K562 (cell line): ENCODE data around the gene TMEM117.

Experiments used
- BHLHE40 ChIP-seq: IDR thresholded peaks from 2 replicates; pipeline ENCODE4 v1.6.1; 2011; ENCODE audit warnings: low read length, improper control_type of control experiment
- BRCA1 ChIP-seq, 2 experiments: fragments of 450-650 bp in 1 of 2; sonication (generic) in 1 of 2; formaldehyde crosslinking in 1 of 2; IDR thresholded peaks; 2 replicates each; pipeline versions ENCODE4 v1.5.0 to v1.6.1; 2017 to 2020; ENCODE audit warnings: mild to moderate bottlenecking in 1 of 2, missing genetic modification reagents in 1 of 2
- CTCF ChIP-seq, 3 experiments: IDR thresholded peaks in 2 of 3; conservative IDR thresholded peaks in 1 of 3; 2 replicates each; pipeline ENCODE4 v1.5.1; 2011 to 2012; ENCODE audit warnings: low read length in 3 of 3, mild to moderate bottlenecking in 3 of 3, control low read depth in 2 of 3, improper control_type of control experiment in 1 of 3, inconsistent platforms in 1 of 3, low read depth in 1 of 3, mixed read lengths in 1 of 3, moderate library complexity in 1 of 3; ENCODE audit not compliant: insufficient read depth in 2 of 3
- HOMEZ ChIP-seq: fragments of 250-450 bp; sonication (Bioruptor Pico); IDR thresholded peaks from 2 replicates; pipeline ENCODE4 v1.4.0; 2020; ENCODE audit warnings: mild to moderate bottlenecking, moderate library complexity
- JUN ChIP-seq, 2 experiments: sonication (generic) in 1 of 2; formaldehyde crosslinking in 1 of 2; IDR thresholded peaks; 2 replicates each; pipeline versions ENCODE4 v1.6.1 to v1.8.0; 2012 to 2022; ENCODE audit warnings: borderline replicate concordance in 2 of 2, mild to moderate bottlenecking in 2 of 2, improper control_type of control experiment in 1 of 2, low read depth in 1 of 2, low read length in 1 of 2, missing genetic modification reagents in 1 of 2
- RCOR1 ChIP-seq, 2 experiments: IDR thresholded peaks; 2 replicates each; pipeline ENCODE4 v1.6.1; 2012; ENCODE audit warnings: low read depth in 2 of 2, low read length in 2 of 2, borderline replicate concordance in 1 of 2, improper control_type of control experiment in 1 of 2
- SMAD4 ChIP-seq: fragments of 250-450 bp; sonication (Bioruptor Pico); conservative IDR thresholded peaks from 2 replicates; pipeline ENCODE4 v1.8.0; 2021; ENCODE audit warnings: inconsistent platforms, mild to moderate bottlenecking, moderate library complexity
- TAF1 ChIP-seq: IDR thresholded peaks from 2 replicates; pipeline ENCODE4 v1.6.1; 2011; ENCODE audit warnings: mild to moderate bottlenecking, low read length, moderate library complexity; ENCODE audit not compliant: insufficient read depth, control insufficient read depth, severe bottlenecking; ENCODE audit errors: extremely low read depth
- TF ChIP-seq, protein P1 (sequence below): sonication (generic); formaldehyde crosslinking; IDR thresholded peaks from 2 replicates; pipeline ENCODE4 v1.8.1; 2023; ENCODE audit warnings: missing genetic modification reagents, mild to moderate bottlenecking, borderline replicate concordance
- TF ChIP-seq, protein P2 (sequence below): fragments of 250-450 bp; sonication (Bioruptor Pico); IDR thresholded peaks from 2 replicates; pipeline ENCODE4 v1.5.1; 2021; ENCODE audit warnings: mild to moderate bottlenecking

GRCh38 chr12:44223736-44224135, 387.9 kb downstream of the TMEM117 start:
- TF ChIP-seq BRCA1 (IDR thresholded peaks at IDR 0.05), result no peak
- no peak for TF ChIP-seq BRCA1 (CRISPR knock-in tag; IDR thresholded peaks at IDR 0.05)
- no peak for TF ChIP-seq RCOR1 (IDR thresholded peaks at IDR 0.05; ENCODE audit: borderline replicate concordance in 1 of 2, low read depth in 2 of 2, low read length in 2 of 2)
- no peak for TF ChIP-seq BHLHE40
- TF ChIP-seq, protein P1, sequence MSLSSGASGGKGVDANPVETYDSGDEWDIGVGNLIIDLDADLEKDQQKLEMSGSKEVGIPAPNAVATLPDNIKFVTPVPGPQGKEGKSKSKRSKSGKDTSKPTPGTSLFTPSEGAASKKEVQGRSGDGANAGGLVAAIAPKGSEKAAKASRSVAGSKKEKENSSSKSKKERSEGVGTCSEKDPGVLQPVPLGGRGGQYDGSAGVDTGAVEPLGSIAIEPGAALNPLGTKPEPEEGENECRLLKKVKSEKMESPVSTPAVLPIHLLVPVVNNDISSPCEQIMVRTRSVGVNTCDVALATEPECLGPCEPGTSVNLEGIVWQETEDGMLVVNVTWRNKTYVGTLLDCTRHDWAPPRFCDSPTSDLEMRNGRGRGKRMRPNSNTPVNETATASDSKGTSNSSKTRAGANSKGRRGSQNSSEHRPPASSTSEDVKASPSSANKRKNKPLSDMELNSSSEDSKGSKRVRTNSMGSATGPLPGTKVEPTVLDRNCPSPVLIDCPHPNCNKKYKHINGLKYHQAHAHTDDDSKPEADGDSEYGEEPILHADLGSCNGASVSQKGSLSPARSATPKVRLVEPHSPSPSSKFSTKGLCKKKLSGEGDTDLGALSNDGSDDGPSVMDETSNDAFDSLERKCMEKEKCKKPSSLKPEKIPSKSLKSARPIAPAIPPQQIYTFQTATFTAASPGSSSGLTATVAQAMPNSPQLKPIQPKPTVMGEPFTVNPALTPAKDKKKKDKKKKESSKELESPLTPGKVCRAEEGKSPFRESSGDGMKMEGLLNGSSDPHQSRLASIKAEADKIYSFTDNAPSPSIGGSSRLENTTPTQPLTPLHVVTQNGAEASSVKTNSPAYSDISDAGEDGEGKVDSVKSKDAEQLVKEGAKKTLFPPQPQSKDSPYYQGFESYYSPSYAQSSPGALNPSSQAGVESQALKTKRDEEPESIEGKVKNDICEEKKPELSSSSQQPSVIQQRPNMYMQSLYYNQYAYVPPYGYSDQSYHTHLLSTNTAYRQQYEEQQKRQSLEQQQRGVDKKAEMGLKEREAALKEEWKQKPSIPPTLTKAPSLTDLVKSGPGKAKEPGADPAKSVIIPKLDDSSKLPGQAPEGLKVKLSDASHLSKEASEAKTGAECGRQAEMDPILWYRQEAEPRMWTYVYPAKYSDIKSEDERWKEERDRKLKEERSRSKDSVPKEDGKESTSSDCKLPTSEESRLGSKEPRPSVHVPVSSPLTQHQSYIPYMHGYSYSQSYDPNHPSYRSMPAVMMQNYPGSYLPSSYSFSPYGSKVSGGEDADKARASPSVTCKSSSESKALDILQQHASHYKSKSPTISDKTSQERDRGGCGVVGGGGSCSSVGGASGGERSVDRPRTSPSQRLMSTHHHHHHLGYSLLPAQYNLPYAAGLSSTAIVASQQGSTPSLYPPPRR (CRISPR knock-in tag), result no peak
- no peak for TF ChIP-seq HOMEZ (CRISPR knock-in tag)
- no peak for TF ChIP-seq SMAD4 (CRISPR knock-in tag)
- TF ChIP-seq, protein P2, sequence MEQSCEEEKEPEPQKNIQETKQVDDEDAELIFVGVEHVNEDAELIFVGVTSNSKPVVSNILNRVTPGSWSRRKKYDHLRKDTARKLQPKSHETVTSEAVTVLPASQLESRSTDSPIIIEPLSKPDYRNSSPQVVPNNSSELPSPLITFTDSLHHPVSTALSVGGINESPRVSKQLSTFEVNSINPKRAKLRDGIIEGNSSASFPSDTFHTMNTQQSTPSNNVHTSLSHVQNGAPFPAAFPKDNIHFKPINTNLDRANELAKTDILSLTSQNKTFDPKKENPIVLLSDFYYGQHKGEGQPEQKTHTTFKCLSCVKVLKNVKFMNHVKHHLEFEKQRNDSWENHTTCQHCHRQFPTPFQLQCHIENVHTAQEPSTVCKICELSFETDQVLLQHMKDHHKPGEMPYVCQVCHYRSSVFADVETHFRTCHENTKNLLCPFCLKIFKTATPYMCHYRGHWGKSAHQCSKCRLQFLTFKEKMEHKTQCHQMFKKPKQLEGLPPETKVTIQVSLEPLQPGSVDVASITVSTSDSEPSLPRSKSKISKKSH, result no peak
- TF ChIP-seq JUN (IDR thresholded peaks at IDR 0.05; ENCODE audit: borderline replicate concordance, low read depth, low read length), result no peak
- no peak for TF ChIP-seq JUN (CRISPR knock-in tag; IDR thresholded peaks at IDR 0.05; ENCODE audit: borderline replicate concordance)
- TF ChIP-seq CTCF (IDR thresholded peaks at IDR 0.05 in 2 of 3, conservative IDR thresholded peaks at IDR 0.05 in 1 of 3; ENCODE audit: insufficient read depth in 2 of 3, low read depth in 1 of 3, low read length in 3 of 3), result no peak
- no peak for TF ChIP-seq TAF1
